ENCODE data around the gene COL9A1. TPM values are rescaled to one million over a fixed set of nuclear protein-coding genes. Genes with fewer than 3 reads are reported as not detected.

The COL9A1 gene
- polyA plus RNA-seq, 1 of the 3 experiments (the other 2 are of a cell fraction), result 0.05 TPM

DNA sequence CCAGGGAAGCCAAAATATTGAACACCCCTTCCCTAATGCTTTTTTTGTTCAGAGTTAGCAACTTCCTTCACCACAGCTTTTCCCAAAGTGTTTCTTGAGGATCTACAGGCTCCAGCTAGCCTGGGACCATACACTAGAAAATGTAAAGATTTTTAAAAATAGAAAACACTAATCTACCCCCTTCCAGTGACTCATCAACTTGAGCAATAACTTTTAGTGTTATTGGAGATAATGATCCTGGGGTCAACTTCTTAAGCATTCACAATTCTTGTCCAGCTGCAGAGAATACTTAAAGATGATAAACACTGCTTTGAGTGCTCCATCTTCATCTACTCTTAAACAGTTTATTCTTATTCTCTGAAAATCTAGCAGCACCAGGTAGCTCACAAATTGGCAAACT lies 131.6 kb downstream of the COL9A1 start (continued):
- TF ChIP-seq, protein P1, sequence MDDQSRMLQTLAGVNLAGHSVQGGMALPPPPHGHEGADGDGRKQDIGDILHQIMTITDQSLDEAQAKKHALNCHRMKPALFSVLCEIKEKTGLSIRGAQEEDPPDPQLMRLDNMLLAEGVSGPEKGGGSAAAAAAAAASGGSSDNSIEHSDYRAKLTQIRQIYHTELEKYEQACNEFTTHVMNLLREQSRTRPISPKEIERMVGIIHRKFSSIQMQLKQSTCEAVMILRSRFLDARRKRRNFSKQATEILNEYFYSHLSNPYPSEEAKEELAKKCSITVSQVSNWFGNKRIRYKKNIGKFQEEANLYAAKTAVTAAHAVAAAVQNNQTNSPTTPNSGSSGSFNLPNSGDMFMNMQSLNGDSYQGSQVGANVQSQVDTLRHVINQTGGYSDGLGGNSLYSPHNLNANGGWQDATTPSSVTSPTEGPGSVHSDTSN (IDR thresholded peaks at IDR 0.05), result no peak

DNA sequence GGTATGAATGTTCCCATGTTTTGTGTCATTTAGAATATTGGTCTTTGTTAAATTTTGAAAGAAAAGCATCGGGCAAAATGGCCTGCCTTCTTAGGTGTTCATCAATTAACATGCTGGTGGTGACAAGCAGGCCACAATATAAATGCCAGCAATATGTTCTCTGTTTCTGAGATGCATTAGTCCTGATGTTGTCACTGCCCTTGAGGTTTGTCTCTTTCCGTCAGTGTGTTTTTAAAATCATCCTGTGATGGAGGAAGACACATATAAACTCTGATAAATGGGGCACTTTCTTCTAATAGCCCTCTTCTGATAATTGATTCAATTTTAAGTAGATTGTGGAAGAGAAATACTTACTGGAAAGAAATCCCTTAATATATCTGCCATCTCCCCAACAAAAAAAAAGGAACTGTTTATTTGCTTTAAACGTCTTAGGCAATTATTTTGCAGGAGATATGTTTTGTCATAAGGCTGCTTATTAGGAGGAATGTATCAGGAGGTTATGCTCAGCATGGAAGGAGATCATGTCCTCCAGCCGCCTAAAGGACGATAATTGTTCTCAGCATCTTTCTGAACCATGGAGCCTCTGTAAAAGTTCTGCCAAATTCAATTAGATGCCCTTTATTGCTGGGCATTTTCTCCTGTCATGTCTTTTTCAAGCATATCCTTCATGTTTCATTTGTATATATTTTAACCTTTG lies 134.1 kb downstream of the COL9A1 start:
- POLR2A ChIA-PET, result no interaction called here
- Histone ChIP-seq H3K9me2 (no peaks in the 10 kb centered on the region; the same call in 1 of the 2 replicates), H3K4me1 (ENCODE audit: control insufficient read depth in 1 of 2, insufficient read depth in 2 of 2, low read depth in 1 of 2, low read length in 1 of 2) (no peaks in the 10 kb centered on the region), H3K79me2 (ENCODE audit: insufficient read depth) (no peaks in the 10 kb centered on the region), H3K9ac (no peak overlapping the region), H2AFZ (ENCODE audit: low read depth) (no peak overlapping the region), H3K4me2 (no peak overlapping the region), H3K4me3 (ENCODE audit: low read depth in 2 of 2, low read length in 1 of 2) (no peak overlapping the region), H3F3A (replicated peaks; ENCODE audit: insufficient read depth) (no peaks in the 10 kb centered on the region), H3K36me3 (replicated peaks in 1 of 2; ENCODE audit: control insufficient read depth in 1 of 2, insufficient read depth in 2 of 2, low read length in 1 of 2) (no peaks in the 10 kb centered on the region), H3K27ac (ENCODE audit: low read depth in 2 of 2, low read length in 1 of 2) (no peak overlapping the region), H4K20me1 (ENCODE audit: insufficient read depth) (no peaks in the 10 kb centered on the region), H3K9me3 (no peaks in the 10 kb centered on the region), H3K27me3 (ENCODE audit: insufficient read depth) (no peaks in the 10 kb centered on the region)
- WGBS (ENCODE audit: low lambda C conversion rate), result 60% methylated on average over 5 of the region's 5 CpGs
- CTCF ChIA-PET, result no interaction called here
- TF ChIP-seq CHD2 (IDR thresholded peaks at IDR 0.05; ENCODE audit: low read length, partially characterized antibody) (no peak), SMC3 (IDR thresholded peaks at IDR 0.05; ENCODE audit: low read depth, low read length) (no peak), NFIC (IDR thresholded peaks at IDR 0.05; ENCODE audit: borderline replicate concordance) (no peak), RCOR1 (IDR thresholded peaks at IDR 0.05; ENCODE audit: low read length) (no peak), RAD21 (IDR thresholded peaks at IDR 0.05; ENCODE audit: low read length) (no peak), GATA2 (CRISPR knock-in tag; IDR thresholded peaks at IDR 0.05) (no peak), GABPA (IDR thresholded peaks at IDR 0.05; ENCODE audit: low read depth) (no peak), MEF2A (IDR thresholded peaks at IDR 0.05; ENCODE audit: borderline replicate concordance, low read depth) (no peak), EP300 (IDR thresholded peaks at IDR 0.05; ENCODE audit: borderline replicate concordance in 1 of 2, low read depth in 1 of 2, low read length in 1 of 2) (no peak), FOXJ3 (CRISPR knock-in tag; IDR thresholded peaks at IDR 0.05) (no peak), YY1 (IDR thresholded peaks at IDR 0.05; ENCODE audit: low read depth) (no peak), JUND (IDR thresholded peaks at IDR 0.05) (no peak), FOXM1 (IDR thresholded peaks at IDR 0.05; ENCODE audit: low read depth) (no peak)
- TF ChIP-seq, protein P2, sequence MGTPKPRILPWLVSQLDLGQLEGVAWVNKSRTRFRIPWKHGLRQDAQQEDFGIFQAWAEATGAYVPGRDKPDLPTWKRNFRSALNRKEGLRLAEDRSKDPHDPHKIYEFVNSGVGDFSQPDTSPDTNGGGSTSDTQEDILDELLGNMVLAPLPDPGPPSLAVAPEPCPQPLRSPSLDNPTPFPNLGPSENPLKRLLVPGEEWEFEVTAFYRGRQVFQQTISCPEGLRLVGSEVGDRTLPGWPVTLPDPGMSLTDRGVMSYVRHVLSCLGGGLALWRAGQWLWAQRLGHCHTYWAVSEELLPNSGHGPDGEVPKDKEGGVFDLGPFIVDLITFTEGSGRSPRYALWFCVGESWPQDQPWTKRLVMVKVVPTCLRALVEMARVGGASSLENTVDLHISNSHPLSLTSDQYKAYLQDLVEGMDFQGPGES (IDR thresholded peaks at IDR 0.05; ENCODE audit: low read depth, low read length), result no peak
- TF ChIP-seq, protein P3, sequence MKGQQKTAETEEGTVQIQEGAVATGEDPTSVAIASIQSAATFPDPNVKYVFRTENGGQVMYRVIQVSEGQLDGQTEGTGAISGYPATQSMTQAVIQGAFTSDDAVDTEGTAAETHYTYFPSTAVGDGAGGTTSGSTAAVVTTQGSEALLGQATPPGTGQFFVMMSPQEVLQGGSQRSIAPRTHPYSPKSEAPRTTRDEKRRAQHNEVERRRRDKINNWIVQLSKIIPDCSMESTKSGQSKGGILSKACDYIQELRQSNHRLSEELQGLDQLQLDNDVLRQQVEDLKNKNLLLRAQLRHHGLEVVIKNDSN (IDR thresholded peaks at IDR 0.05; ENCODE audit: borderline replicate concordance, low read depth), result no peak
- TF ChIP-seq, protein P4, sequence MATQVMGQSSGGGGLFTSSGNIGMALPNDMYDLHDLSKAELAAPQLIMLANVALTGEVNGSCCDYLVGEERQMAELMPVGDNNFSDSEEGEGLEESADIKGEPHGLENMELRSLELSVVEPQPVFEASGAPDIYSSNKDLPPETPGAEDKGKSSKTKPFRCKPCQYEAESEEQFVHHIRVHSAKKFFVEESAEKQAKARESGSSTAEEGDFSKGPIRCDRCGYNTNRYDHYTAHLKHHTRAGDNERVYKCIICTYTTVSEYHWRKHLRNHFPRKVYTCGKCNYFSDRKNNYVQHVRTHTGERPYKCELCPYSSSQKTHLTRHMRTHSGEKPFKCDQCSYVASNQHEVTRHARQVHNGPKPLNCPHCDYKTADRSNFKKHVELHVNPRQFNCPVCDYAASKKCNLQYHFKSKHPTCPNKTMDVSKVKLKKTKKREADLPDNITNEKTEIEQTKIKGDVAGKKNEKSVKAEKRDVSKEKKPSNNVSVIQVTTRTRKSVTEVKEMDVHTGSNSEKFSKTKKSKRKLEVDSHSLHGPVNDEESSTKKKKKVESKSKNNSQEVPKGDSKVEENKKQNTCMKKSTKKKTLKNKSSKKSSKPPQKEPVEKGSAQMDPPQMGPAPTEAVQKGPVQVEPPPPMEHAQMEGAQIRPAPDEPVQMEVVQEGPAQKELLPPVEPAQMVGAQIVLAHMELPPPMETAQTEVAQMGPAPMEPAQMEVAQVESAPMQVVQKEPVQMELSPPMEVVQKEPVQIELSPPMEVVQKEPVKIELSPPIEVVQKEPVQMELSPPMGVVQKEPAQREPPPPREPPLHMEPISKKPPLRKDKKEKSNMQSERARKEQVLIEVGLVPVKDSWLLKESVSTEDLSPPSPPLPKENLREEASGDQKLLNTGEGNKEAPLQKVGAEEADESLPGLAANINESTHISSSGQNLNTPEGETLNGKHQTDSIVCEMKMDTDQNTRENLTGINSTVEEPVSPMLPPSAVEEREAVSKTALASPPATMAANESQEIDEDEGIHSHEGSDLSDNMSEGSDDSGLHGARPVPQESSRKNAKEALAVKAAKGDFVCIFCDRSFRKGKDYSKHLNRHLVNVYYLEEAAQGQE (IDR thresholded peaks at IDR 0.05; ENCODE audit: low read depth, low read length), result no peak
- TF ChIP-seq, protein P5, sequence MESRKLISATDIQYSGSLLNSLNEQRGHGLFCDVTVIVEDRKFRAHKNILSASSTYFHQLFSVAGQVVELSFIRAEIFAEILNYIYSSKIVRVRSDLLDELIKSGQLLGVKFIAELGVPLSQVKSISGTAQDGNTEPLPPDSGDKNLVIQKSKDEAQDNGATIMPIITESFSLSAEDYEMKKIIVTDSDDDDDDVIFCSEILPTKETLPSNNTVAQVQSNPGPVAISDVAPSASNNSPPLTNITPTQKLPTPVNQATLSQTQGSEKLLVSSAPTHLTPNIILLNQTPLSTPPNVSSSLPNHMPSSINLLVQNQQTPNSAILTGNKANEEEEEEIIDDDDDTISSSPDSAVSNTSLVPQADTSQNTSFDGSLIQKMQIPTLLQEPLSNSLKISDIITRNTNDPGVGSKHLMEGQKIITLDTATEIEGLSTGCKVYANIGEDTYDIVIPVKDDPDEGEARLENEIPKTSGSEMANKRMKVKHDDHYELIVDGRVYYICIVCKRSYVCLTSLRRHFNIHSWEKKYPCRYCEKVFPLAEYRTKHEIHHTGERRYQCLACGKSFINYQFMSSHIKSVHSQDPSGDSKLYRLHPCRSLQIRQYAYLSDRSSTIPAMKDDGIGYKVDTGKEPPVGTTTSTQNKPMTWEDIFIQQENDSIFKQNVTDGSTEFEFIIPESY (IDR thresholded peaks at IDR 0.05; ENCODE audit: borderline replicate concordance, low read depth), result no peak
- no peak for DNase-seq
